22Rv1 (cell line): ENCODE data around the gene ARL5C.

Experiments used
- ZFX ChIP-seq: fragments of 450-650 bp; IDR thresholded peaks from 2 replicates; pipeline ENCODE4 v1.6.1; 2017; ENCODE audit warnings: antibody characterized with exemption, borderline replicate concordance
- TF ChIP-seq, protein P1 (sequence below): fragments of 450-650 bp; IDR thresholded peaks from 2 replicates; pipeline ENCODE4 v1.5.1; 2017; ENCODE audit warnings: mild to moderate bottlenecking

DNA sequence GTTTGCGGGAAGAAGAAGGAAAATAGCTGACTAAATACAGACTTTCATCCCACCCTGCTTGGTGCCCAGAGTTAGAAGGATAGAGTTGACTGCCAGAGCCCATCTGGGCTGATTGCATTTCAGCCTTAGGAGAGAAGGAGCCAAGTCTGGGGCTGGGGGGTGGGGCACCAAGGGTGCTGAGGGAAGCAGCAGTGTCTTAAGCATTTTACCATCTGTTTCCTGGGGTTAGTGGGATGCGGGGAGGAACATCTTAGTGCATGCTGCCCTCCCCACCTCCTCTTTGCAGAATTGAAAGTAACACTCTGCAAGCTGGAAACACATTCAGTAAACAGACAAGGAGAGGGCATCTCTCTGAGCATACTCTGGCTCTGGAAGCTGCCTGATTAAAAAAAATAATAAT lies 1.5 kb upstream of the ARL5C start:
- TF ChIP-seq, protein P1, sequence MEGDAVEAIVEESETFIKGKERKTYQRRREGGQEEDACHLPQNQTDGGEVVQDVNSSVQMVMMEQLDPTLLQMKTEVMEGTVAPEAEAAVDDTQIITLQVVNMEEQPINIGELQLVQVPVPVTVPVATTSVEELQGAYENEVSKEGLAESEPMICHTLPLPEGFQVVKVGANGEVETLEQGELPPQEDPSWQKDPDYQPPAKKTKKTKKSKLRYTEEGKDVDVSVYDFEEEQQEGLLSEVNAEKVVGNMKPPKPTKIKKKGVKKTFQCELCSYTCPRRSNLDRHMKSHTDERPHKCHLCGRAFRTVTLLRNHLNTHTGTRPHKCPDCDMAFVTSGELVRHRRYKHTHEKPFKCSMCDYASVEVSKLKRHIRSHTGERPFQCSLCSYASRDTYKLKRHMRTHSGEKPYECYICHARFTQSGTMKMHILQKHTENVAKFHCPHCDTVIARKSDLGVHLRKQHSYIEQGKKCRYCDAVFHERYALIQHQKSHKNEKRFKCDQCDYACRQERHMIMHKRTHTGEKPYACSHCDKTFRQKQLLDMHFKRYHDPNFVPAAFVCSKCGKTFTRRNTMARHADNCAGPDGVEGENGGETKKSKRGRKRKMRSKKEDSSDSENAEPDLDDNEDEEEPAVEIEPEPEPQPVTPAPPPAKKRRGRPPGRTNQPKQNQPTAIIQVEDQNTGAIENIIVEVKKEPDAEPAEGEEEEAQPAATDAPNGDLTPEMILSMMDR: no peak
- no peak for TF ChIP-seq ZFX
